Measurements from ENCODE around the gene SSX2IP.

Gene SSX2IP

DNA sequence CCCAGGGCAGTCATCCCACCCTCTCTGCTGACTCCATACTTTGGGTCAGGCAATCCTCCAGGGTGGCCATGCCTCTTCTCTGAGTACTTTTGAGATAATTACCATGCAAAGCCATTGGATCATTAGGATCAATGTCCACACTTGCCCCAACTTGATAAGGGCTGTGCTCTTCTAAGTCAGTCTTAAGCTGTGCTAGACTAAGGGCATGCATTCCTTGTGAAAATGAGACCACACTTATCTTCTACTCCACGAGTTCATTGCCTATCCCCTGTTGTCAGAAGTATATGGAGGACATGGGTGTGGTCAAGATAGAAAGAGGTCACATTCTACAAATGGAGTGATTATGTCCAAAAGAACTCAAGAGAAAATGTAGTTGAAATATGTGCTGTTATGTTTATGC is 18.9 kb upstream of the SSX2IP start:
- in situ Hi-C loops (cut with MboI; ENCODE audit: low sequenced_read_pairs), result no loop called here

DNA sequence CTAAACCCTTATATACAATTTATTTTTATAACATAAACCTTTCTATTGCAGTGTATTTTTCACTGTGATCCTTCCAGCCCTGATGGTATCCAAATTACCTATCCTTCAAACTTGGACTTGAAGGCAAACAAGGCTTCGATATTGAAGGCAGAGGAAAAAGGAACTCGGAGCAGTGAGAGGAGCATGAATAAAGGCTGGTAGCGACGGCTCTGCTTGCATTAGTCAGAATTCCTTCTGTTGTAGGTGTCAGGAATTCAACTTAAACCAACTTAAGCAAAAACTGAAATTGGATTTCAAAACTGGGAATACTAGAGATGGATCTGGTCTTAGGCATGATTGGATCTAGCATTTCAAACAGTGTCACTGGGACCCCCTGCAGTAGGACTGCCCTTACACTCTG is 17.8 kb upstream of the SSX2IP start:
- in situ Hi-C loops (cut with MboI; ENCODE audit: low sequenced_read_pairs), result no loop called here

DNA sequence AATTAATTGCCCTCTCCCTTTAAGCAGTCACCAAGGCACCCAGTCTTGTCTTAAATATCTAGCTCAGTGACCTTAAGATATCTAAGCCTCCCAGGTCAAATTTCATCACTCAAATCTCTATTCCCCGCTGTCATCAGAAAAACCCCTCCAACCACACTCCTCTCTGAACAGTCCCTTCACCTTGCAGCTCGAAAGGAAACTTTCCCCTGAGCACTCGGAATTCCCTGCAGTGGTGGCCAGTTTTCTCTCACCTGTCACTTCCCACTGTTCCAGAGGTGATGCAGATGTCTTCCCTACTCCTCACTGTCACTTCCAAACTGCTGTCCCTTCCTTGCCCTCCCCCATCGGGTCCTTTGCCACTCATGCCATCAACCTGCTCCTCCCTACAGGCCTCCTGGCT is 15.3 kb upstream of the SSX2IP start:
- in situ Hi-C loops (cut with MboI; ENCODE audit: low sequenced_read_pairs), result no loop called here

DNA sequence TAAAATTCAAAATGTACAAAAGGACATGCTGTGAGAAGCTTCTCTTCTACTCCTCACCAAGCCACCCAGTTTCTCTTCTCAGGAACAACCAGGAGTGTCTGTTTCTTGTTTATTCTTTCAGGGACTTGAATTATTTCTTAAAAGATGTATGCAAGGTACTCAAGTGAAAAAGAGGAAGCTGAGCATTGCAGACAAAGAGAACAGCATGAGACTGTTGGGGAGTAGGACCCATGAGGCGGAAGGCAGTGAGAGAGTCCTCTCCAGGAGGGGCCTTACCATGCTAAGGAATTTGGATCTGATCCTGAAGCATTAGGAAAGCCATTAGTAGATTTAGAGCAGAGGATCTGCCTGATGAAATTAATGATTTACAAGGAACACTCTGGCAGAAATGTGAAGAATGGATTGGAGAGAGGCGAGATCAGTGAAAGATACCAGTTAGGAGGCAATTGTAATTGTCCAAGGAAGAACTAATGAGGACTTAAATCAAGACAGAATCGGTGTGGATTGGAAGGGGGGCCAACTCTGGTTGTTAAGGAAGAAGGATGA is 14.7 kb upstream of the SSX2IP start:
- in situ Hi-C loops (cut with MboI; ENCODE audit: low sequenced_read_pairs), result no loop called here

DNA sequence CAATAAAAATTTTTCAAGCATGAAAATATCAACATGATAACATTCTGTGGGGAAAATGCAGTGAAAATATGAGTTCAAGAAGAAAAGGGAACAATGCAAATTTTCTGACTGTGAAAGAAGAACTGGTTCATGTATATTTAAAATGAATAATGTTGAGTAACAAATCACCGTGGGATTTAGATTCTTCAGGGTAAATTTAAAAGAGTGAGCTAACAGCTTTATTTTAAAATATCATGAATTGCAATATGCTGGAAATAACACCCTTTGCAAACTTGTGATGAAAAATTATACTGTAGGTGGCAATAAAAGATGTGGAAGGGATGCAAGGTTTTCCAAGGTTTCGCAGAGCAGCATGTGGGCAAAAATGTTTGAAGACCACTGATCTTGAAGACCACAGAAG is 13.2 kb upstream of the SSX2IP start:
- in situ Hi-C loops (cut with MboI; ENCODE audit: low sequenced_read_pairs), result no loop called here

- in situ Hi-C loops (cut with MboI; ENCODE audit: low sequenced_read_pairs), result no loop called here
Observed at GRCh38 chr1:84702143-84702542, 11.9 kb upstream of the SSX2IP start.

GRCh38 chr1:84701376-84701775 is 11.1 kb upstream of the SSX2IP start:
- in situ Hi-C loops (cut with MboI; ENCODE audit: low sequenced_read_pairs), result no loop called here

GRCh38 chr1:84700070-84700469 is 9.8 kb upstream of the SSX2IP start:
- in situ Hi-C loops (cut with MboI; ENCODE audit: low sequenced_read_pairs), result no loop called here

DNA sequence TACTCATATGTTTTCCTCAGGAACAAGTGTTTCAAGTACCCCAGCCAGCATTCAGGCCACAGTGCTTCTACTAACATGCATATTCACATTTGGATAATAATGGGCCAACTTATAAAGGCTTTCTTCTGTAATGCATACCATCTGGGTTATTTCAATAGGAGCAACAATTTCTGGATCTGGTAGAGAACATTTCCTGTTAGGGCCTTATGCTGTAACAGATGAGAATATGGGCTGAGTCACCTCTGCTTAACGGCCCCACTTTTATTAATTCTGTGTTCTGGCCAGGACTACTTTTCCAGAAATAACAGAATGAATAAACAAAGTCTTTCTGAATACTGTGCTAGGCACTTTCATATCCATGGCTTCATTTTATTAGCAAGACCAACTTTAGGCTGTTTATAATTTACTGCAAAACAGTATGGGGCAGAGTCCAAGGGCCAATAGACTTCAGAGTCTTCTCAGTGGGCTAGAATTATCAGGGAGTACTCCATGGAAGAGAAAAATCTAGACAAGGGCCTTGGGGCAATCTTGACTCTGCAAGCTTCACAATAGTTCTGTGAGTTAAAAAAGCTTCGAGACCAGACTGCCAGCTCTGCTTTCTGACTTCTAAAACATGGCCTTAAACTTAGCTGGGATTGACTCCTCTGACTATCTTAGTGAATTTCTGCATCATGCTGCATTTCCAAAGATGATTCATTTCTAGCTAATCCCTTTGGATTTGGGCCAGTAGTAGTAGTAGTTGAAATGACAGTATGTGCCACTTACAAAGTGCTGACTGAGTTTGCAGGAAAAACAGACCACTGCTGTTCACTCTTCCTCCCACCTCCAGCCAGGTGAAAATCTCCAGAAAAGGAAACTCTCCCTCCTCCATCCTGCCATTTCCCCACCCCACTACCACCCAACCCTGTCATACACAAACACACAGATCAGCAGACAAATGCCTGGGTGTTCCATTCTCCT is 8.2 kb upstream of the SSX2IP start:
- in situ Hi-C loops (cut with MboI; ENCODE audit: low sequenced_read_pairs), result no loop called here

- in situ Hi-C loops (cut with MboI; ENCODE audit: low sequenced_read_pairs), result no loop called here
Observed at GRCh38 chr1:84693785-84694184, 3.5 kb upstream of the SSX2IP start.

- in situ Hi-C loops (cut with MboI; ENCODE audit: low sequenced_read_pairs), result no loop called here
Observed at GRCh38 chr1:84693005-84693404, 2.7 kb upstream of the SSX2IP start.

GRCh38 chr1:84692391-84692790 is 2.1 kb upstream of the SSX2IP start:
- in situ Hi-C loops (cut with MboI; ENCODE audit: low sequenced_read_pairs), result no loop called here

DNA sequence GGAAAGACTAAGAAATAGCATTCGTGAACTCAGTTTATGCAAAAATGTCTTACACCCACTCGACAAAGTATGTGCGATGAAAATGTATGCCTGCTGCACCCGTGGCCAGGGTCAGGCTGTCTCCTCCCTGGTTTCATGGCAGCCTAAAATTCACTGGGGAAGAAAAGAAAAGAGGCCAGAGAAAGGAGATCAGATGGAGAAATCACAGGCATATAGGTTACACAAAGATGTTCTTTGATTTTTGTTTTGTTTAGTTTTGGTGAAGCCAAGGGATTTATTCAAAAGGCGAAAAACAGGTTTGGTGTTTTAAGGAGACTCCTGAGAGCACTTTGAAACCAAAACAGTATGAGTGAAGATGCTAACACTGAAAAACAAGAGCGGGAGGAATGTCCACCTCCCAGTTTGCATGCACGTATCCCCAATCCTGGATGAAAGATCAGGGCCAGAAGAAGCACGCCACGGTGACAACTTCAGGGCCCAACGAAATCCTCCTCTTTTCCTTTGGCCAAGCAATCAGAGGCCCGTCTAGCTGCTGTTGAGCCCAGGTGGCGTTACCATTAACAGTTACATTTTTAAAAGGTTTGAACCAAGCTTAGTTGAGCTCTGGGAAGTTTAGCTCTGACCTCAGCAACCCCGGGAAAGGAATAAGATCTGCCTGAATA is 992 bp upstream of the SSX2IP start:
- in situ Hi-C loops (cut with MboI; ENCODE audit: low sequenced_read_pairs), result no loop called here

GRCh38 chr1:84689514-84690396 is 506 bp downstream of the SSX2IP start:
- in situ Hi-C loops (cut with MboI; ENCODE audit: low sequenced_read_pairs), result no loop called here

- in situ Hi-C loops (cut with MboI; ENCODE audit: low sequenced_read_pairs), result no loop called here
Observed at GRCh38 chr1:84688463-84689061, 1.7 kb downstream of the SSX2IP start.

DNA sequence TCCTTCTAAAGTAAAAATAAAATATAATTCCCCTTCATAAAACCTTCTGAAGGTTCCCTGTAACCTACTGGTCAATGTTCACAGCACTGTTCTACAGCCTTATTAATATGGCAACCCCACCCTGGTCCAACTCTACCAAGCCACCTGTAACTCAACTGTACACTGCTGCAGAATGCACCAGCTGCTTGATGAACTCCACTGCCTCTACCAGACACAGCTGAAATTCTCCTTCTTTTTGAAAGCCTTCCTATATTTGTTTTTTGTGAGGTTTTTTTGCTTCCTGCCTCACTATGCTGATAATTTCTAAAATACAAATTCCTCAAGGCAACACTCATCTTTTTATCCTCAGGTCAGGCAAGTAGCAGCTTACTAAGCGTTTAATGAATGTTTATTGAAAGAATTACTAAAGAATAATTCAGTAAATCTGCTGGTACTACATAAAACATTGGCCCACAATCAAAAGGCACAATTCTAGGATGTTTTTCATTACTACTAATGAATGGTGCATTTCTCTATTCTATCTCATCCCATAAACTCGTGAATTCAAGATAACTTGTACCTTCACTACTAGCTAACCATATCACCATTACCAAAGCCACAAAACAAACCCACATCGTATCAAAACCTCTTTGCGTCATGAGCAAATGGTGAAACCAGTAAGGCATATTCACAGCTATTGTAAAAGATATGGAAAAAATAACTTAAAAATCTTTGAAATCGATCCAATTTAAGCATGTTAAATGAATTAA is 2.4 kb downstream of the SSX2IP start:
- in situ Hi-C loops (cut with MboI; ENCODE audit: low sequenced_read_pairs), result no loop called here

- in situ Hi-C loops (cut with MboI; ENCODE audit: low sequenced_read_pairs), result no loop called here
Observed at GRCh38 chr1:84686223-84686622, 4.0 kb downstream of the SSX2IP start.

- in situ Hi-C loops (cut with MboI; ENCODE audit: low sequenced_read_pairs), result no loop called here
Observed at GRCh38 chr1:84683508-84683907, 6.8 kb downstream of the SSX2IP start.

- in situ Hi-C loops (cut with MboI; ENCODE audit: low sequenced_read_pairs), result no loop called here
Observed at GRCh38 chr1:84682047-84682446, 8.2 kb downstream of the SSX2IP start.

All from HL-60/S4 treated with retinoic acid at 250 ng/mL for 4 days and 3 days (cell line).